Panc1 (cell line): Measurements from ENCODE around the gene SLC6A4. TPM values are rescaled to one million over a fixed set of nuclear protein-coding genes. Genes with fewer than 3 reads are reported as not detected.

Experiments
- total RNA-seq: library from RNA; stranded (reverse); gene quantifications from one replicate; pipeline ENCODE4 v1.2.1, GENCODE V29; 2021; ENCODE audit not compliant: unreplicated experiment

The SLC6A4 gene
- total RNA-seq, 1 experiment from 2014 or later = not detected

Other genes starting within 250 kb of the SLC6A4 start
- 30.5 TPM for gene NSRP1, start 118.9 kb downstream of the SLC6A4 start, total RNA-seq
- 59.0 TPM for gene BLMH, start 56.2 kb upstream of the SLC6A4 start, total RNA-seq
- not detected for gene TMIGD1, start 98.4 kb upstream of the SLC6A4 start, total RNA-seq
- gene CPD, start 143.2 kb upstream of the SLC6A4 start, total RNA-seq = 93.0 TPM
- gene GOSR1, start 241.7 kb upstream of the SLC6A4 start, total RNA-seq = 68.0 TPM